Skeletal muscle cell (primary cell): ENCODE results near the gene EBP.
A peak's percentile ranks its signal among the peaks of the same experiment; 100 is the strongest.

Source experiments
- DNase-seq: peaks from one replicate; pipeline ENCODE4 v3.0.0-alpha.2; 2010; ENCODE audit warnings: low read depth
- H3K4me3 ChIP-seq: 2 replicates; pipeline ENCODE4 v1.5.1; 2011; ENCODE audit warnings: low read depth, mild to moderate bottlenecking, control low read depth, low read length, moderate library complexity

Gene EBP

GRCh38 chrX:48521353-48522243 lies at the start of gene EBP:
EBP (plus strand) TSS chrX:48521808; CDS start chrX:48523772, 1,964 bp downstream.
- DNase-seq, result no peak
- H3K4me3 ChIP-seq, result peak within 1 kb of the TSS; percentile 63

GRCh38 chrX:48472225-48472624 lies 49.4 kb upstream of the EBP start:
- no peak overlapping the region for H3K4me3 ChIP-seq
- DNase-seq, result no peak

GRCh38 chrX:48472851-48473703 lies 48.5 kb upstream of the EBP start:
- no peak overlapping the region for H3K4me3 ChIP-seq
- DNase-seq, result no peak

GRCh38 chrX:48473704-48473990 lies 48.0 kb upstream of the EBP start:
- no peak for DNase-seq
- no peak overlapping the region for H3K4me3 ChIP-seq

- H3K4me3 ChIP-seq, result no peak overlapping the region
- DNase-seq, result no peak
These were observed 47.5 kb upstream of the EBP start for GRCh38 chrX:48474127-48474526.

GRCh38 chrX:48474581-48474980 lies 47.0 kb upstream of the EBP start:
- no peak for DNase-seq
- no peak overlapping the region for H3K4me3 ChIP-seq

- DNase-seq, result no peak
- H3K4me3 ChIP-seq, result peak overlapping the region; percentile 76
These were observed 46.3 kb upstream of the EBP start for GRCh38 chrX:48475296-48475695.

GRCh38 chrX:48475774-48476577 lies 45.6 kb upstream of the EBP start, which contains the start of gene FTSJ1:
FTSJ1 (plus strand) TSS chrX:48476199; CDS start chrX:48478048, 1,849 bp downstream.
- peak within 1 kb of the TSS; percentile 76 for H3K4me3 ChIP-seq
- DNase-seq, result peak; percentile 82

GRCh38 chrX:48476919-48477318 lies 44.7 kb upstream of the EBP start:
- H3K4me3 ChIP-seq, result peak overlapping the region; percentile 76
- DNase-seq, result no peak

GRCh38 chrX:48477960-48478755 lies 43.5 kb upstream of the EBP start:
- no peak overlapping the region for H3K4me3 ChIP-seq
- no peak for DNase-seq

GRCh38 chrX:48478806-48479205 lies 42.8 kb upstream of the EBP start:
- no peak for DNase-seq
- no peak overlapping the region for H3K4me3 ChIP-seq

- DNase-seq, result no peak
These were observed 41.5 kb upstream of the EBP start for GRCh38 chrX:48480142-48480541.

GRCh38 chrX:48480583-48480982 lies 41.0 kb upstream of the EBP start:
- DNase-seq, result no peak
- H3K4me3 ChIP-seq, result no peak overlapping the region

More at GRCh38 chrX:48480142-48480541, 41.5 kb upstream of the EBP start:
- H3K4me3 ChIP-seq, result no peak overlapping the region

GRCh38 chrX:48482526-48482925 lies 39.1 kb upstream of the EBP start:
- no peak for DNase-seq
- H3K4me3 ChIP-seq, result no peak overlapping the region

GRCh38 chrX:48487362-48487798 lies 34.2 kb upstream of the EBP start:
- peak; percentile 82 for DNase-seq
- H3K4me3 ChIP-seq, result no peak overlapping the region

- DNase-seq, result no peak
- no peak overlapping the region for H3K4me3 ChIP-seq
These were observed 33.6 kb upstream of the EBP start for GRCh38 chrX:48488034-48488433.

- H3K4me3 ChIP-seq, result no peak overlapping the region
- DNase-seq, result no peak
These were observed 32.3 kb upstream of the EBP start for GRCh38 chrX:48489296-48489695.

- no peak for DNase-seq
- no peak overlapping the region for H3K4me3 ChIP-seq
These were observed 31.7 kb upstream of the EBP start for GRCh38 chrX:48489892-48490291.

GRCh38 chrX:48490661-48491060 lies 30.9 kb upstream of the EBP start:
- DNase-seq, result no peak
- no peak overlapping the region for H3K4me3 ChIP-seq
